Measurements from ENCODE around the gene UNC119B.
"Not testable (repeated sequence)": the region's sequence is repeated elsewhere in the genome, so short reads cannot be mapped to it uniquely, and the experiment has no call there.

UNC119B gene

DNA sequence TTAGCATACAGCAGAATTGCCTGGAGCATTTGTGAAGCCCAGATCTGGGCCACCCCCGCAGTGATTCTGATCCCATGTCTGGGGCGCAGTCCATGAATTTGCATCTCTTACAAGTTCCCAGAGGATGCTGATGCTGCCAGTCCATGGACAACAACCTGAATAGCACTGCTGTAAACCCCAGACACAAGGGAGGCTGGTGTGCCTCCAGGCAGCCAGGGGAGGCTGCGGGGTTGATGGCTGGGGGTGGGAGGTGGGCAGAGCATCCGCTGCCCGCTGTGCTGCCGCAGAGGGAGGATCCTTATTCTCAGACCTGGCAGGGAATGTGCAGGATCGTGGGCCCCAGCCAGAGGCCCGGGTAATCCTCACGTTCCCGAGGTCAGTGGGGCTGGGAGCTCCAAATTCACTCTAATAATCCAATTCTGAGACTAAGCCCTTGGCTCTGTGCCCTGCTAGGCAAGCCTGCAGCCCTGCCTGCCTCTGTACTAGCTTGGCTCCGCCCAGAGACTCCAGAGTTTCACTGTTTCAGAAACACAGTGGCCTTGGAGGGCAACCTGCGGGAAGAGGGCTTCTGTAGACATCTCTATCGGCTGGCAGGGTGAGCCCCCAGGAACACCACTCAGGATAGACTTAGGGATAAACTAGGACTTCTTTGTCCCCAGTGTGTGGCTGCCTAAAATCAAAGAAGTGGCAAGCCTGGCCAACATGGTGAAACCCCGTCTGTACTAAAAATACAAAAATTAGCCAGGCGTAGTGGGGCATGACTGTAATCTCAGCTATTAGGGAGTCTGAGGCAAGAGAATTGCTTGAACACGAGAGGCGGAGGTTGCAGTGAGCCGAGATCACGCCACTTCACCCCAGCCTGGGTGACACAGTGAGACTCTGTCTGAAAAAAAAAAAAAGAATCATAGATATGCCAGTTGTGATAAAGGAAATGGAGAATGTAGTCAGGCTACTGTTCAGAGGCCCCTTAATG, 41.1 kb upstream of the UNC119B start:
- no peak for DNase-seq (ENCODE audit: low read depth)
- TF ChIP-seq, protein P1, sequence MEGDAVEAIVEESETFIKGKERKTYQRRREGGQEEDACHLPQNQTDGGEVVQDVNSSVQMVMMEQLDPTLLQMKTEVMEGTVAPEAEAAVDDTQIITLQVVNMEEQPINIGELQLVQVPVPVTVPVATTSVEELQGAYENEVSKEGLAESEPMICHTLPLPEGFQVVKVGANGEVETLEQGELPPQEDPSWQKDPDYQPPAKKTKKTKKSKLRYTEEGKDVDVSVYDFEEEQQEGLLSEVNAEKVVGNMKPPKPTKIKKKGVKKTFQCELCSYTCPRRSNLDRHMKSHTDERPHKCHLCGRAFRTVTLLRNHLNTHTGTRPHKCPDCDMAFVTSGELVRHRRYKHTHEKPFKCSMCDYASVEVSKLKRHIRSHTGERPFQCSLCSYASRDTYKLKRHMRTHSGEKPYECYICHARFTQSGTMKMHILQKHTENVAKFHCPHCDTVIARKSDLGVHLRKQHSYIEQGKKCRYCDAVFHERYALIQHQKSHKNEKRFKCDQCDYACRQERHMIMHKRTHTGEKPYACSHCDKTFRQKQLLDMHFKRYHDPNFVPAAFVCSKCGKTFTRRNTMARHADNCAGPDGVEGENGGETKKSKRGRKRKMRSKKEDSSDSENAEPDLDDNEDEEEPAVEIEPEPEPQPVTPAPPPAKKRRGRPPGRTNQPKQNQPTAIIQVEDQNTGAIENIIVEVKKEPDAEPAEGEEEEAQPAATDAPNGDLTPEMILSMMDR (IDR thresholded peaks at IDR 0.05; ENCODE audit: low read depth, low read length, missing control alignments), result no peak
- H3K4me3 ChIP-seq (ENCODE audit: low read depth, low read length), result no peak overlapping the region
- in situ Hi-C loops (cut with HindIII; ENCODE audit: low sequenced_read_pairs), result no loop called here

DNA sequence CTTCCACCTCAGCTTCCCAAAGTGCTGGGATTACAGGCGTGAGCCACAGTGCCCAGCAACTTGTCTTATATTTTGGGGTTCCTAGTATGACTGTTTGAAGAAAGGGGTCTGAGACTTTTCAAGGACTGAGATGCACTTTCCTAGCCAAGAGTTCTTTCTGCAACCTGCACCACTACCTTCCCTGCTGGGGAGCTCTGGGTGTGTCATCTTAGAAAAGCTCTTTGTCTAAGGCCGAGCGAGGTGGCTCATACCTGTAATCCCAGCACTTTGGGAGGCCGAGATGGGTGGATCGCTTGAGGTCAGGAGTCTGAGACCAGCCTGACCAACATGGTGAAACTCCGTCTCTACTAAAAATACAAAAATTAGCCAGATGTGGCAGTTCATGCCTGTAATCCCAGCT, 40.0 kb upstream of the UNC119B start:
- DNase-seq (ENCODE audit: low read depth); H3K4me3 ChIP-seq (ENCODE audit: low read depth, low read length); in situ Hi-C loops (cut with HindIII; ENCODE audit: low sequenced_read_pairs): not testable (repeated sequence)

DNA sequence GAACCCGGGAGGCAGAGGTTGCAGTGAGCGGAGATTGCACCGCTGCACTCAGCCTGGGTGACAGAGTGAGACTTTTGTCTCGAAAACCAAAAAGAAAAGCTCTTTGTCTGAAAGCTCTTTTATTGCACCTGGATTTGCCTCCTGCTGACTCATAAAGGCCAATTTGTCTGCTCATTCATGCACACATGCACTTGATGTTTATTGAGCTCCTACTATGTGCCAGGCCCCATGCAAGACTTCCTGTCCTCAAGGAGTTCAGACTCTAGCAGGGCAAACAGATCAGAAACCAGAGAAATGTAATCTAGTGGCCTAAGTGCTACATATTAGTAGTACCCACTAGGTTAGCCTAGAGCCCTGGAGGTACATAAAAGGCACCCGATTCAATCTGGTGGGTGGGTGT, 39.6 kb upstream of the UNC119B start:
- TF ChIP-seq, protein P1 (IDR thresholded peaks at IDR 0.05; ENCODE audit: low read depth, low read length, missing control alignments), result no peak
- DNase-seq (ENCODE audit: low read depth), result no peak
- no peak overlapping the region for H3K4me3 ChIP-seq (ENCODE audit: low read depth, low read length)
- in situ Hi-C loops (cut with HindIII; ENCODE audit: low sequenced_read_pairs), result no loop called here

DNA sequence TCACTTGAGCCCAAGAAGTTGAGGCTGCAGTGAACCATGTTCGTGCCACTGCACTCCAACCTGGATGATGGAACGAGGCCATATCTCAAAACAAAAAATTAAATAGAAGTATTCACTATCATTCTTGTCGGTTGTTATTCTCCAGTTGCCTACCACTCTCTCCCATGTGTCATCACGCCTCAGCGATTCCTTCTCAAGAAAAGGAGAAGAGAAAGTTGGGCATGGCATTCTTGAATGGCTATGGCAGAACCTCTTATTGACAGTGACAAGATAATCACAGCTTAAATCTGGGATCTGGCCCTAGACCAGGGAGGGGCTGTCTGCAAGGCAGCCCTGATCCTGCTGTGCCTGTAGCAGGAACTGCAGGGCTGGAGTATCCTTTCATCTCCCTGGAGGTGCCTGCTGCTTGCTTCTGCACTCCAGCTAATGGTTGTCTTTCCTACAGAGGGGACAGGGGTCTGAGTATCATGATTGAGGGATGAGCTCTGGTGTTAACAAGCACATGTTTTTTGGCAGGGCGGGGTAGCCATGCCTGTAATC, 36.1 kb upstream of the UNC119B start:
- TF ChIP-seq, protein P1 (IDR thresholded peaks at IDR 0.05; ENCODE audit: low read depth, low read length, missing control alignments), result no peak
- DNase-seq (ENCODE audit: low read depth), result no peak
- no peak overlapping the region for H3K4me3 ChIP-seq (ENCODE audit: low read depth, low read length)
- in situ Hi-C loops (cut with HindIII; ENCODE audit: low sequenced_read_pairs), result no loop called here

DNA sequence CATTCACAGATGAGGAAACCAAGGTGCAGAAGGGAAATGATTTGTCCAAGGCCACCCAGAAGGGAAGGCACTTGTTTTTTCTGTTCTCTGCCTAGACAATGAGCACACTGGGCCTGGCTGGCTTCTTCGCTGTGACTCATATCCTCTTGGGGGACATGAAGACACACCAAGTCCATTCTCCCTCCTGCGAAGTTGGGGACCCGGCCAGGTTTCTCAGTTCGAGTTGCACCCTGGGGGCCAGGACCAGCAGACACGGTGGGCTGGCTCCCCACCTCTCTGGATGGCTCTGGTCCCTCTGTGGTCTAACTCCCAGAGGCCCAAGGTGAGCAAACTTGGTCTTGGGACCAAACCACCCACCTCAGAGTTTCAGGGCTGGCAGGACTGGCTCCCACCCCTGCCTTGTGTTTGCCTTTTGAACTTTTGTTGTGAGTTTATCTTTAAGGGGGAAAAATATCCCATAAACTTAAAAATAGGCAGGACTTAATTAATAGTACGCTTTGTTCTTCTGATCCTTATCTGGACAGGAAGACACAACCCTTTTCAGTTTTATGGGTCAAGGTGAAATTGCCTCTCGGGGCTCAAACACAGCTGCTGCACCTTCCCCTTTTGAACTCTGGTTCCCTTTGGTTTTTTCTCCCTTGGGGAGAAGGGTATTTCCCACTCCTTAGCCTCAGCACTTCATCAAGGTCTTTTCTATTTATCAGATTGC, 32.3 kb upstream of the UNC119B start:
- DNase-seq (ENCODE audit: low read depth), result no peak

DNA sequence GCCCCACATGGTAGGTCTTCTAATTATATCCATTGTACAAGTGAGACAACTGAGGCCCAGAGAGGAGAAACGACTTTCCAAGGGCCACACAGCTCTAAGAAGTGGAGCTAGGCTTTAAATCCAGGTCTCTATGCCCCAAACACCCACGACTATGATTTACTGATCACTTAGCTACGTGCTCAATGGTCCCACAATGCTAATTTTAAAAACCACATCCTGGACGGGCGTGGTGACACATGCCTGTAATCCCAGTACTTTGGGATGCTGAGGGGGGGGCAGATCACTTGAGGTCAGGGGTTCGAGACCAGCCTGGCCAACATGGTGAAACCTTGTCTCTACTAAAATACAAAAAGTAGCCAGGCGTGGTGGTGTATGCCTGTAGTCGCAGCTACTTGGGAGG, 31.7 kb upstream of the UNC119B start:
- H3K4me3 ChIP-seq (ENCODE audit: low read depth, low read length), result no peak overlapping the region
- in situ Hi-C loops (cut with HindIII; ENCODE audit: low sequenced_read_pairs), result no loop called here
- DNase-seq (ENCODE audit: low read depth), result no peak
- TF ChIP-seq, protein P1 (IDR thresholded peaks at IDR 0.05; ENCODE audit: low read depth, low read length, missing control alignments), result no peak

More for the DNA sequence above, 32.3 kb upstream of the UNC119B start:
- TF ChIP-seq, protein P1 (IDR thresholded peaks at IDR 0.05; ENCODE audit: low read depth, low read length, missing control alignments), result no peak
- in situ Hi-C loops (cut with HindIII; ENCODE audit: low sequenced_read_pairs), result no loop called here
- no peak overlapping the region for H3K4me3 ChIP-seq (ENCODE audit: low read depth, low read length)
